SU-DHL-6 (cell line): Measurements from ENCODE around the gene DUSP5.

Experiments used
- H2AFZ ChIP-seq: fragments of 200-600 bp; sonication (generic); 2 replicates; pipeline ENCODE4 v1.6.1; 2014; ENCODE audit warnings: low read depth, mild to moderate bottlenecking, moderate library complexity, mixed read lengths, antibody characterized with exemption, low read length; ENCODE audit not compliant: severe bottlenecking
- H3F3A ChIP-seq: fragments of 200-600 bp; shearing (Covaris generic); 2 replicates; pipeline ENCODE4 v1.6.0; 2016; ENCODE audit warnings: antibody characterized with exemption, mild to moderate bottlenecking; ENCODE audit not compliant: insufficient read depth
- H3K27ac ChIP-seq: fragments of 200-600 bp; sonication (generic); 2 replicates; pipeline ENCODE4 v1.5.1; 2016; ENCODE audit warnings: low read depth, mild to moderate bottlenecking, low read length, moderate library complexity, mixed read lengths
- H3K27me3 ChIP-seq: fragments of 200-600 bp; sonication (generic), shearing (Covaris generic); 2 replicates; pipeline ENCODE4 v1.6.0; 2014; ENCODE audit warnings: mild to moderate bottlenecking, low read length
- H3K36me3 ChIP-seq: fragments of 200-600 bp; sonication (generic); 2 replicates; pipeline ENCODE4 v1.6.1; 2014; ENCODE audit warnings: mild to moderate bottlenecking, low read length, mixed read lengths
- H3K4me2 ChIP-seq: fragments of 300-600, 200-600 bp; shearing (Covaris generic), sonication (generic); 2 replicates; pipeline ENCODE4 v1.6.0; 2014; ENCODE audit warnings: low read length, low read depth, mild to moderate bottlenecking; ENCODE audit not compliant: poor library complexity, severe bottlenecking
- H3K4me3 ChIP-seq: fragments of 200-600 bp; sonication (generic); 2 replicates; pipeline ENCODE4 v1.5.1; 2014; ENCODE audit warnings: antibody characterized with exemption, low read length, mild to moderate bottlenecking, mixed read lengths; ENCODE audit not compliant: insufficient read depth, poor library complexity, severe bottlenecking
- H3K79me2 ChIP-seq: fragments of 200-600 bp; sonication (generic); 2 replicates; pipeline ENCODE4 v1.6.1; 2014; ENCODE audit warnings: mild to moderate bottlenecking, low read length, moderate library complexity; ENCODE audit not compliant: insufficient read depth
- H3K9ac ChIP-seq: fragments of 200-600 bp; sonication (generic); 2 replicates; pipeline ENCODE4 v1.7.0; 2014; ENCODE audit warnings: mild to moderate bottlenecking, low read length
- H3K9me2 ChIP-seq: fragments of 200-600 bp; sonication (generic); replicated peaks from 2 replicates; pipeline ENCODE4 v1.6.1; 2014; ENCODE audit warnings: low read length; ENCODE audit not compliant: insufficient read depth
- H3K9me3 ChIP-seq: fragments of 200-600 bp; sonication (generic); 2 replicates; pipeline ENCODE4 v1.6.1; 2014; ENCODE audit warnings: low read length, mixed read lengths; ENCODE audit not compliant: insufficient read depth
- H4K20me1 ChIP-seq: fragments of 200-600 bp; sonication (generic); 2 replicates; pipeline ENCODE4 v1.6.1; 2014; ENCODE audit warnings: low read depth, mild to moderate bottlenecking, antibody characterized with exemption, low read length, moderate library complexity, mixed read lengths
- CTCF ChIP-seq: fragments of 200-600 bp; sonication (generic); IDR thresholded peaks from one replicate; pipeline ENCODE4 v1.5.1; 2017; ENCODE audit warnings: antibody characterized with exemption, mild to moderate bottlenecking, low read length, moderate library complexity; ENCODE audit not compliant: insufficient read depth, poor library complexity, severe bottlenecking
- EZH2phosphoT487 ChIP-seq: fragments of 200-600 bp; sonication (generic), shearing (Covaris generic); conservative IDR thresholded peaks from 2 replicates; pipeline ENCODE4 v1.6.1; 2018; ENCODE audit warnings: mild to moderate bottlenecking, antibody characterized with exemption, low read length, moderate library complexity, mixed read lengths

Gene DUSP5

GRCh38 chr10:110501142-110501937 lies 3.6 kb downstream of the DUSP5 start:
- Histone ChIP-seq H3F3A (no peaks in the 10 kb centered on the region), H3K4me3 (no peak overlapping the region), H3K9me3 (no peaks in the 10 kb centered on the region), H4K20me1 (peaks cover 5% of the 10 kb centered on the region; the same call in 1 of the 2 replicates), H3K4me2 (no peak overlapping the region), H3K9me2 (no peaks in the 10 kb centered on the region), H3K27me3 (no peaks in the 10 kb centered on the region), H3K9ac (no peak overlapping the region), H3K27ac (no peak overlapping the region), H3K36me3 (no peaks in the 10 kb centered on the region), H2AFZ (no peak overlapping the region), H3K79me2 (peaks cover 2% of the 10 kb centered on the region; the same call in 1 of the 2 replicates)
- no peak for TF ChIP-seq CTCF
- TF ChIP-seq EZH2phosphoT487 = no peak

GRCh38 chr10:110502072-110502845 lies 4.6 kb downstream of the DUSP5 start:
- TF ChIP-seq CTCF (no peak), EZH2phosphoT487 (no peak)
- no peak overlapping the region for H3K27ac ChIP-seq
- no peak overlapping the region for H2AFZ ChIP-seq
- H3K4me3 ChIP-seq = no peak overlapping the region
- H3K9me2 ChIP-seq = no peaks in the 10 kb centered on the region
- H3K9me3 ChIP-seq = no peaks in the 10 kb centered on the region
- no peak overlapping the region for H3K4me2 ChIP-seq
- peaks cover 2% of the 10 kb centered on the region; the same call in 1 of the 2 replicates for H3K79me2 ChIP-seq
- no peak overlapping the region for H3K9ac ChIP-seq
- H3K27me3 ChIP-seq = no peaks in the 10 kb centered on the region
- no peaks in the 10 kb centered on the region for H3F3A ChIP-seq
- H3K36me3 ChIP-seq = no peaks in the 10 kb centered on the region
- H4K20me1 ChIP-seq = peaks cover 5% of the 10 kb centered on the region; the same call in 1 of the 2 replicates

GRCh38 chr10:110502851-110503301 lies 5.2 kb downstream of the DUSP5 start:
- H3K9me3 ChIP-seq = no peaks in the 10 kb centered on the region
- peaks cover 2% of the 10 kb centered on the region; the same call in 1 of the 2 replicates for H3K79me2 ChIP-seq
- H3K27me3 ChIP-seq = no peaks in the 10 kb centered on the region
- no peak overlapping the region for H3K9ac ChIP-seq
- no peaks in the 10 kb centered on the region for H3K9me2 ChIP-seq
- H3F3A ChIP-seq = no peaks in the 10 kb centered on the region
- H3K36me3 ChIP-seq = no peaks in the 10 kb centered on the region
- H3K4me3 ChIP-seq = no peak overlapping the region
- TF ChIP-seq EZH2phosphoT487 (no peak), CTCF (no peak)
- H2AFZ ChIP-seq = no peak overlapping the region
- peaks cover 5% of the 10 kb centered on the region; the same call in 1 of the 2 replicates for H4K20me1 ChIP-seq
- no peak overlapping the region for H3K27ac ChIP-seq
- peak overlapping the region; percentile 6 for H3K4me2 ChIP-seq
